Activated T-helper 1 cell treated with Interleukin-2 at 50 U/mL for 16 hours (primary cell): ENCODE results near the gene AAMP.
"Not testable (repeated sequence)": the region's sequence is repeated elsewhere in the genome, so short reads cannot be mapped to it uniquely, and the experiment has no call there.

Experiments used
- DNase-seq: peaks from one replicate; pipeline ENCODE4 v3.0.0-alpha.2; 2020; ENCODE audit warnings: low read depth

AAMP gene

DNA sequence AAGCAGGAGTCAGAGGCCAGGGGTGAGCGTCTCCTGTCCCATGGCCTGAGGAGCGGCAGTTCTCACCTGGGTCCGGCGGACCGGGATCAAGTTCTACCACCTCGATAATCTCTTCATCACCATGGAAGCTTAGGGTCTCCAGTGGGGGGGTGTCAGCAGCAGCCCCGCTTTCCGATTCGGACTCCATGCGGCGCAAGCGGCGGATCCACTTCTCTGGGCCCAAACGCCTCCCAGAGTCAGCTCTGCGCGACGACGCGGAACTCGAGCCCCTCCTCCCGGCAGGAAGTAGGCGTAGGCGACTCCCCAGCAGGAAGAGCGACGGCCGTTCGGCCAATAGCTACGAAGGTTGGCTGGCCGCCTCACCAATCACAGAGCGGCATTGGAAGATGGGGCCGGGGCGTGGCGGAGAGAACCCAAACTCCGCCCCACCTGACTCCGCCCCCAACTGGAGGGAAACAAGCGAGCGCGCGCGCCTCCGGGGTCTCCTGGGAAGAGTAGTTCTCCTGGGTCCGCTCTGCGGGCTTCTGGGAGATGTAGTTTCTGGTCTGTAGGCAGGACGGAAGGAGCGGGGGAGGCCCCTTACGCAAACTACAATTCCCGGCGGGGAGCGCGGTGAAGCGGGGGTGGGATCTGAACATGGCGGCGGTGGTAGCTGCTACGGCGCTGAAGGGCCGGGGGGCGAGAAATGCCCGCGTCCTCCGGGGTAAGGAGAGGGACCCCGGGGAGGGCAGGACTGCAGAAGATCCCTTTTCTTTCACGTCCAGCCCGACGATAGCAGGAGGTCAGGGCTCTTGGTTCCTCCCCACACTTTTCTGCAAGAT is at the start of gene AAMP, which contains the start of gene PNKD:
TSS of gene AAMP (minus strand) at position 238 of the 821 bp plus-strand sequence. CDS start at position 187, 51 bp downstream.
TSS of gene PNKD (plus strand) at position 620 of the 821 bp plus-strand sequence. CDS start at position 637, 17 bp downstream.
- peak; percentile 100 for DNase-seq

DNA sequence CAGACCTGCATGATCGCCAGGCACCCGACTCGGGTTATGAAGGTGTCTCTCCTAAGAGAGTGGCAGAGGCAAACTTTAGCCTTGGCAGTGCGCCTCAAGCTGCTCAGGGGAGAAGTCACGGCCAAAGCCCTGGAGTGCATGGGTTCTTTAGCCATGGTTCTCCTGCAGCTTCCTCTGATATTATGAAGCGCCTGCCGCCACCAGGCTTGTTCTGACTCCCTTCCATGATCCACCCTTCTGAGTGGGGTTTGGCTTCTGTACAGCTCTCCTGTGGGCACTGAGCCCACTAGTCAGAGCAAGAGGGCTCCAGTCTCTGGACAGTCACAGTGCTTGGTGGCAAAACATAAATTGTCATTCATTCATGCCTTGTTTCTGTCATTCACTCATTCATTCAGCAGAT is 48.3 kb upstream of the AAMP start:
- no peak for DNase-seq

DNA sequence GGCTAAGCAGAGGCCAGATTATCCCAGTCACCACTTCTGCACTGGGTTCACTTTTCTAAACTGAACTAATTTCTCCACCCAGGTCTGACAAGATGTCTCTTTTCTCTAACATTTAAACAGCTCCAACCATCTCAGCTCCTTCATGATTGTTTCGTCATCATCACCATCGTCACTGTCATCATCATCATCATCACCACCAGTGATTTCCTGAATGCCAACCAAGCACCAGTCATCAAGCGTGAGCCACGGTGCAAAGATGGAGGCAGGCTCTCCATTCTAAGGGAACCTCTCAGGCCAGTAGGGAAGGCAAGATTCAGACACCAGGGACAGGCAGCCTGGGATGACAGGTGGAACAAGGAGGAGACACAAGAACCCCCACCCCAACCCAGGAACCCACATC is 47.9 kb upstream of the AAMP start:
- no peak for DNase-seq

DNA sequence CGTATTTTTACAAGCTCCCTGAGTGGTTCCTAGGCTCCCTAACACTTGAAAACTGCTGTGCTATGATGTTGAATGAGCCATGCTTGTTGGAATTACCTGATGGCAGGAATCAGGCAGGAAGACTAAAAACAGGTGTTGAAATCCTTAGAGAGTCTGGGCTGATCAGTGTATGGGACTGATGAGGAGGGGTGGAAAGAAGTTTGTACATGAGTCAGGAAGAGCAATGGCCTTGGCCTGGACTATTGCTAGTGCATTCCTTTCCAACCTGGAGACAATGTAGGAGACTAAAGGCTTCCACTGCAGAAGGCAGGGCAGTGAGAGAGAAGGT is 47.3 kb upstream of the AAMP start:
- DNase-seq, result no peak

DNA sequence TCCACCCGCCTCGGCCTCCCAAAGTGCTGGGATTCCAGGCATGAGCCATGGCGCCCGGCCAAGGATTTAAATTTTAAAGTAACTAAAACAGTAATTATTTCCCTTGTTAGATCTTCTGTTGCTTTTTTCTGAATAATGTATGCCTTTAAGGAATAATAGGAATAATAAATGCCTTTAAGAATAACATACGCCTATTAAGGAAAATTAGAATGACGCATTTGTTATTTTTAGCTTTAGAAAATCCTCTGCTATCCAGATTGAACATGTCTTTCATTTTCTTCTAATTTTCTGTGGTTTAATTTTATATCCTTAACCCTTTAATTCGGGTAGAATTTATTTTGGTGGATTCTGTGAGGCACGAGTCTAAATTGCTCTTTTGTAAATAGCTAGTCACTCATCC is 45.5 kb upstream of the AAMP start:
- no peak for DNase-seq

DNA sequence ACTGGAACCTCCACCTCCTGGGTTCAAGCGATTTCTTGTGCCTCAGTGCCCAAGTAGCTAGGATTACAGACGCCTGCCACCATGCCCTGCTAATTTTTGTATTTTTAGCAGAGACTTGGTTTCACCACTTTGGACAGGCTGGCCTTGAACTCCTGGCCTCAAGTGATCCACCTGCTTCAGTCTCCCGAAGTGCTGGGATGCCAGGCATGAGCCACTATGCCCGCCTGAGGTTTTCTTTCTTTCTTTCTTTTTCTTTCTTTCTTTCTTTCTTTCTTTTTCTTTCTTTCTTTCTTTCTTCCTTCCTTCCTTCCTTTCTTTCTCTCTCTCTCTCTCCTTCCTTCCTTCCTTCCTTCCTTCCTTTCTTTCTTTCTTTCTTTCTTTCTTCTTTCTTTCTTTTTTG is 44.8 kb upstream of the AAMP start:
- DNase-seq, result not testable (repeated sequence)

GRCh38 chr2:218313356-218313755 is 43.4 kb upstream of the AAMP start:
- no peak for DNase-seq

DNA sequence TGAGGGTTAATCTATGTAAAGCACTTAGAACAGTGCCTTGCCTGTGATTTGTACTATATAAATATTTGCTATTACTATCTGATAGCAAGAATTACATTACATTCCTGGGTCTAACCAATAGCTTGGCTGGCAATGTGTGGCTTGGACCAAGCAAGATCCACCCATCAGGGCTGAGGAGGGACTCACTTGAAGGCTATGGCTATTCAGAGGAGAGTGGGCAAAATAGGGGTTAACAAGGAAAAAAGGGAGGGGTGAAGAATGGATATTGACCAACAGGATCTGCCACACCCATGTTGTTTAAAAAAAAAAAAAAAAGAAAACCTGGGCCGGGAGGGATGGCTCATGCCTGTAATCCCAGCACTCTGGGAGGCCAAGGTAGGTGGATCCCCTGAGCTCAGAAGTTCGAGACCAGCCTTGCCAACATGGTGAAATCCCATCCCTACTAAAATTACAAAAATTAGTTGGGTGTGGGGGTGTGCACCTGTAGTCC is 42.4 kb upstream of the AAMP start:
- no peak for DNase-seq

GRCh38 chr2:218311541-218312266 is 41.8 kb upstream of the AAMP start:
- not testable (repeated sequence) for DNase-seq

GRCh38 chr2:218310853-218311540 is 41.1 kb upstream of the AAMP start:
- DNase-seq, result no peak

DNA sequence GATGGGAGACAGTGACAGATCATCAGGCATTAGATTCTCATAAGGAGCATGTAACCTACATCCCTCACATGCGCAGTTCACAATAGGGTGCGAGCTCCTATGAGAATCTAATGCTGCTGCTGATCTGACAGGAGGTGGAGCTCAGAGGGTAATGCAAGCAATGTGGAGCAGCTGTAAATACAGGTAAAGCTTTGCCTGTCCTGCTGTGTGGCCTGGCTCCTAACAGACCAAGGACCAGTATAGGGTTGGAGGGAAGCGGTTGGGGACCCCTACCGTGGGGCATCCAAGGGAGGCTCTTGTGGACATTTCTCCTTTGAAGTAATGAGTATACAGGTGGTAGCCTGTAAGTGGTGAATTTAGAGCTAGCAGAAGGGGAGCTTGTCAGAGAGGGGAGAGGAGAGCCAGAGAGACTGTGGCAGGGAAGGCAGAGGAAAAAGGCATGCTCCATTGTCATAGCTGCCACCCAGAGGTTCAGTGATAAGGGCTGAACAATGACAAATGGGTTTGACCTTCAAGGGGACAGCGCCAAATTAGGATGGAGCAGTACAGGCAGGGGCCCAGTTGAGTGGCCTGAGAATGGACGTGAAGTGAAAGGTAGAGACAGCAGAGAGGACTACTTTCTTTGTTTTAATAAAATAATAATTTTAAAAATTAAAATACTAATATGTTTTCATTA is 37.6 kb upstream of the AAMP start:
- DNase-seq, result no peak

DNA sequence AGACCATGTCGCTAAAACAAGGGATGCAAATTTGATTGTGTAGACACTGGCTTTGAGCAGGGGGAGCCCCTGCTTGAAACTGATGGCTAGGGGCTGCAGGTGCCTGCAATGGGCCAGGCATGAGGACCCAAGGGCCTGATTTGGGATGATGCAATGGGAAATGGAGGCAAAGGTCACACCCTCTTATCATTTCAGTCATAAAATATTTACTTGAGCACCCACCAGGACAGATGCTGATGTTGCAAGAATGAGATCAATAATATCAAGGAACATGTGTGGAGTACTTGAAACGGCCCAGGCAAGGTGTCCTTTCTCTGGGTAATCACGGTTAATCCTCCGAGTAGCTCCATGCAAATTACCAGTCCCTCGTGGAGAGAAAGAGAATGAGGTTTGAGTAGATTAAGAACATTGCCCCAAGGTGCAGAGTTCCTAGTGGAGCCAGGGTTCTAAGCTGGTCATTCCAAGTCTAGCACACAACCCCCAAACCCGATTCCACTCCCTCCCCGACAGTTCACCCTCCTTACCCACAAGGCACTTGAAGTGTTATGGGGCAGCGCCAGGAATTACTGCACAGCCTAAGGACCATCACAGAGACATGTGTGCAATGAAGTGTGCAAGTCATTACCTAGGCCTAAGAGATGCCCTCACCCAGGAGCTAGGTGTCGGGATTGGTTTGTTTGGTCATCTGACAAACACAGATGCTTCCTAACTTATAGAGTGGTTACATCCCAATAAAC is 36.4 kb upstream of the AAMP start:
- no peak for DNase-seq

- no peak for DNase-seq
These were observed 35.4 kb upstream of the AAMP start for GRCh38 chr2:218305383-218305782.

DNA sequence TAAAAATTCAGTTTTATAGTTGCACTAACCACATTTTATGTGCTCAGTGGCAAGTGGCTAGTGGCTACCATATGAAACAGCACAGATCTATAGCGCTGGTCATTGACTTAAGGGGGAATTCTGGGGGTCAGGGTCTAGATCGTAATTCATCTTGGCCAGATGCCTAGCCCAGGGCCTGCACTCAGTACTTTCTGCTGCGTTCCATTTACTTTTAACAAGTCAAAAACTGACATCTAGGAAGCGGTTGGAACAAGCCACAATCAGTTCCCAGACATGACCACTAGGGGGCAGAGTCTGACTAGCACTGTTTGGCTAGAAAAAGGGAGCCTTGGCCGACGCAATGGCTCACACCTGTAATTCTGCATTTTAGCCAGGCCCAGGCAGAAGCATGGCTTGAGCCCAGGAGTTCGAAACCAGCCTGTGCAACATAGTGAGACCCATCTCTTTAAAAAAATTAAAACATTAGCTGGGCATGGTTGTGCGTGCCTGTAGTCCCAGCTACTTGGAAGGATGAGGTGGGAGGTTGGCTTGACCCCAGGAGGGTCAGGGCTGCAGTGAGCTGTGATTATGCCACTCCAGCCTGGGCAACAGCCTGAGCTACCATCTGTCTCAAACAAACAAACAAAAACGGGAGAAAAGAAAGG is 31.4 kb upstream of the AAMP start:
- DNase-seq, result peak; percentile 75

DNA sequence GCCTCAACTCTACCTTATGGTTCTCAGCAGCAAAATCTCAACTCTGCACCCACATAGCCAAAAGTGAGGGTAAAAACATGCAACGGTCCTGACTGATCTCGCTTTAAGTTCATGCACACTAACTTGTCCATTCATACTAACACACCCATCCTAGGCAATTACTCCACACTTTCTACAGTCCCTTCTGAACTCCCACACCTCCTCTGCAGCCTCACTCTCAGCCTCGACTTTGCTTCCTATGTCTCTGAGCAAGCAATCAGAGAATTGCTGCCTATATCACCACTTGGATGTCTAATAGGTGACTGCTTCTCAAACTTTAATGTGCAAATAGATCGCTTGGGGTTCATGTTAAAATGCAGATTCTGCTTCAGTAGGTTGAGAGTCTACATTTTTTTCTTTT is 30.2 kb upstream of the AAMP start:
- DNase-seq, result no peak

GRCh38 chr2:218298314-218298875 is 28.5 kb upstream of the AAMP start:
- no peak for DNase-seq

DNA sequence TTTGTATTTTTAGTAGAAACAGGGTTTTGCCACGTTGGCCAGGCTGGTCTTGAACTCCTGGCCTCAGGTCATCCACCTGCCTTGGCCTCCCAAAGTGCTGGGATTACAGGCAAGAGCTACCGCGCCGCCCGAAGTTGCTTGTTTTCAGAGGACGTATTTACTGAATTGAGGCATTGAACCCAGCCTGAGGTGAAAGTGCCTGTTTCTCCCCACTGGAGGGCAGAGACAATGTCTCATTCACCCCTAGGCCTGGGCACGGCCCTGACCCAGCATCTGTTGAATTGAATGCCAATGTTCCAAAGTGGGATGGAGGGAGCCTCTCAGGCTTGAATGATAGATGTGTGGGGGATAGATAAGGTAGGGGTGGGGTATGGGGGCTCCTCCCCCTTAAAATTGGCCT is 26.9 kb upstream of the AAMP start:
- DNase-seq, result no peak

- DNase-seq, result no peak
These were observed 26.3 kb upstream of the AAMP start for GRCh38 chr2:218296200-218296599.

GRCh38 chr2:218295029-218295428 is 25.1 kb upstream of the AAMP start:
- no peak for DNase-seq

DNA sequence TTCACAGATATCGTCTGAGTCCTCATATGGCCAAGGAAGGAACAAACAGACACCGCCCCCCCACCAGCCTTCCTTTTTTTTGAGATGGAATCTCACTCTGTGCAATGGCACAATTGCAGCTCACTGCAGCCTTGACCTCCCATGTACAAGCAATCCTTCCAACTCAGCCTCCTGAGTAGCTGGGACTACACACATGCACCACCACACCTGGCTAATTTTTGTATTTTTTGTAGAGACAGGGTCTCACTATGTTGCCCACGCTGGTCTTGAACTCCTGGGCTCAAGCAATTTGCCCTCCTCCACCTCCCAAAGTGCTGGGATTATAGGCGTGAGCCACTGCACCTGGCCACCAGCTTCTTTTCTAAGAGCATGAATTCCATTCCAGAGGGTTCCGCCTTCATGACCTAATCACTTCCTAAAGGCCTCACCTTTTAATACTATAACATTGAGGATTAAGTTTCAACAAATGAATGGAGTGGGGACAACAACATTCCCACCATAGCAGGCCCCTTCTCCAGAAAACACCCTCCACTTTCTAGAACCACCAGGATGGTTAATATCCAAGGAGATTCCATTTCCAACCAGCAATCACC is 24.6 kb upstream of the AAMP start:
- no peak for DNase-seq
